H54 (cell line): ENCODE results near the gene C19orf44.
"Not testable (repeated sequence)": the region's sequence is repeated elsewhere in the genome, so short reads cannot be mapped to it uniquely, and the experiment has no call there.

Experiments
- DNase-seq: peaks from one replicate; pipeline ENCODE4 v3.0.0; 2011; ENCODE audit warnings: low spot score, mixed read lengths; ENCODE audit not compliant: insufficient read length
- FAIRE-seq: peaks from 3 replicates; lab custom pipeline; 2011; peaks lifted over from hg19 to GRCh38; lab: Jason Lieb, UNC
- POLR2A ChIP-seq: IDR thresholded peaks from 2 replicates; pipeline ENCODE4 v1.6.1; 2011; ENCODE audit warnings: low read depth, mild to moderate bottlenecking, low read length

C19orf44 gene

DNA sequence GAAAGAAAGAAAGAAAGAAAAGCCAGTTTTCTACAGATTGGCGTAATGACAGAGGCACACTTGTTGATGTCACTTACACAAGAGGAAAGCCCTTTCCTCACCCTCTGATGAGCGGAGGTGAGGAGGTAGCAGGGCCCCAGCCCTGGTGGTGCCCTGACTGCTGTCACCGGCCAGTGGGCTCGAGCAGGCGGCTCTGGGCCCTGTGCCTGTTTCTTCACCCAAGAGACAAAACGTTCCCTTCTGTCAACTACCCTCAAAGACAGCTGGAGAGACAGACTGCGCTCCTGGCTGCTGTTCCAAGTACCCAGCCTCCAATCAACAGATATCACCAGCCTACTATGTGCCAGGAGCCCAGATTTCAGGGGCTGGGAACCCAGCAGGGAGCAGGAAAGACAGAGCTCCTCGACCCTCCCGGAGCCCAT lies 34.6 kb upstream of the C19orf44 start:
- no peak for TF ChIP-seq POLR2A
- FAIRE-seq (no peak), DNase-seq (no peak)

DNA sequence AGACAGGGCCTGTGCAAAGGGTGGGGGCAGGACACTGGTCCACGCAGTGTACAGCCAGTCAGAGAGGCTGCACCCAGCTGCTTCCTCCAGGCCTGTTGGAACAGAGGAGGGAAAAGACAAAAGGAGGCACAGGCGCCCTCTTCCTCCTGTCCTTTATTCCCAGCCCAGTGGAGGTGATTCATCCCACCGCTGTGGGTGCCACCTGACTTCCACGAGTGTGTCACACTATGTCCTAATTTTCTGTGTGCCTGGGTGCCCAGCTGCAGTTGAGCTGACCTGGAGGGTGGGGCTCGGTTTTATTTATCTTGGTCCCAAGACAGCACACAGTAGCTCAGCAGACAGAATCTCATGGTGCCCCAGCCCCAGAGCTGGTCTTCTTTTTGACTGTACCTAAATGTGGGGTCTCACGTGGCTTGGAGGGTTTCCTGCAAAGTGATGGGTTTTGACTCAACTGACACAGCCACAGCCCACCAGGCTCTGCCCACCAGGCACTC lies 33.4 kb upstream of the C19orf44 start:
- FAIRE-seq (peak; percentile 66), DNase-seq (peak; percentile 91)
- TF ChIP-seq POLR2A, result no peak

DNA sequence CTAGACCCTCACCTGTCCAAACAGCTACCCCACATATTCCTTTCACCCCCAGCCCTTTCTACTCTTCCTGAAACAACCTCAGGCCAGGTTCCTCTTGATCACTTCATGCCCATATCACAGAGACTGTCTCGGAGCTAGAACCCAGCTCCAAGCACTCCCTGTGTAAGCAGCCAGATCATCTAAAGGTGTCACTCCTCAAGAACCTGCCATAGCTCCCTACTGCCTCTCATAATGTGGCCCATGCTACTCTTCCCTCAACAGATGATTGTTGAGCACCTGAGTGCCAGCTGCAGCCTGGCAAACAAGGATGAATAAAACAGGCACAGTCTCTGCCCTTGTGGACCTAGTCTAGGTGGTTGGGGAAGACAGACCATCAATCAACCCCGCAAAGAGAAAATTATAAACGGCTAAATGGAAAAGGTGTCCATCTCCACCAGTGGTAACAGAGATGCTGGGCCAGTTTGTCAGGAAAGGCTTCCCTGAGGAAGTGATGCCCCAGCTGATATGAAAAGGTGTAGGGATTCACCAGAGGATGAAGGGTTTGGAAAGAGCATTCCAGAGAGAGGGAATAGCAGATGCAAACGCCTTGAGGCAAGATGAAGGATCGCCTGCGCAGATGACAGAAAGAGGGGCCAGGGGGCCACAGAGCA lies 32.7 kb upstream of the C19orf44 start:
- no peak for DNase-seq
- no peak for TF ChIP-seq POLR2A
- no peak for FAIRE-seq

GRCh38 chr19:16463991-16464575 lies 32.1 kb upstream of the C19orf44 start:
- DNase-seq, result no peak
- TF ChIP-seq POLR2A, result no peak
- FAIRE-seq, result no peak

DNA sequence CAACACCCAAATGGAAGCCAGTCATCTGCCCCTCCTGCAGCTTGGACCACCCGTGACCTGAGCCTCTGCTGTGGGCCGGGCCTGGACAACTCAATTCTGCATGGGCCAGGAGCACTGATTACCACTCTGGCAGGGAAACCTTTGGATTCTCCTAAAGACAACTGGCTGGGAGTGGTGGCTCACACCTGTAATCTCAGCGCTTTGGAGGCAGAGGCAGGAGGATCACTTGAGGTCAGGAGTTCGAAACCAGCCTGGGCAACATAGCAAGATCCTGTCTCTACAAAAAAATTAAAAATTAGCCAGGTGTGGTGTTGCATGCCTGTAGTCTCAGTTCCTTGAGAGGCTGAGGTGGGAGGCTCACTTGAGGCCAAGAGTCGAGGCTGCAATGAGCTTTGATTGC lies 31.0 kb upstream of the C19orf44 start:
- no peak for DNase-seq
- FAIRE-seq, result no peak
- TF ChIP-seq POLR2A, result no peak

DNA sequence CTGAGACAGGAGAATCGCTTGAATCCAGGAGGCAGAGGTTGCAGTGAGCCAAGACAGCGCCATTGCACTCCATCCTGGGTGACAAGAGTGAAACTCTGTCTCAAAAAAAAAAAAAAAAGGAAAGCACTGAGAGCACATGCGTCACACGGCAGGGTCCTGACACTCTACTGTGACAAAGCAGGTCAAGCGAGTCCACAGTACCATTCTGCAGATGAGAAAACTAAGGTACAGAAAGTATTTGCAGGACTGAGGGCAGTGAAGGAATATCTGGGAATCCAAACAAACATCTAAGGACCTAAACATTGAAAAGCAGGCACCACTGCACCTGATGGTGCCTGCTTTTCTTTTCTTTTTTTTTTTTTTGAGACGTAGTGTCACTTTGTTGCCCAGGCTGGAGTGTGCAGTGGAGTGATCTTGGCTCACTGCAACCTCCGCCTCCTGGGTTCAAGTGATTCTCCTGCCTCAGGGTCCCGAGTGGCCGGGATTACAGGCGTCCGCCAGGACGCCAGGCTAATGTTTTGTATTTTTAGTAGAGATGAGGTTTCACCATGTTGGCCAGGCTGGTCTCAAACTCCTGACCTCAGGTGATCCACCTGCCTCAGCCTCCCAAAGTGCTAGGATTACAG lies 29.3 kb upstream of the C19orf44 start:
- not testable (repeated sequence) for FAIRE-seq

DNA sequence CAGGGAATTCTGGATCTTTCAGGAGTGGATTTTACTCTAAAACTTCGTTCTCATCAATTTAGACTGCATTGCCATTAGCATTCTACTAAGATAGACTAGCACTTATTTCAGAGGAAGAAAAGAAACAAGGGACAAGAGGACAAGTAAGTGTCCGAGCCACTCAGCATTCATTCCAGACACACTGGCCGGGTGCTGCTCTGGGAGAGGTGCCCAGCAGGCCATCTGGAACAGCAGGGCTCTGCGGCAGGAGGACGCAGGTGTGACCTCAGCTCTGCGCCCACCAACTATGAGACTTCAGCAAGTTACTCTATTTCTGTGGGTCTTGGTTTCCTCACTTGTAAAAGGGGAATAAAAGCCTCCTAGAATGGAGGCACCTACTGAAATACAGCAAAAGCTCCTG lies 28.6 kb upstream of the C19orf44 start:
- FAIRE-seq (no peak), DNase-seq (no peak)
- TF ChIP-seq POLR2A, result no peak

More for the DNA sequence above, 29.3 kb upstream of the C19orf44 start:
- DNase-seq, result not testable (repeated sequence)

- no peak for FAIRE-seq
- DNase-seq, result no peak
- TF ChIP-seq POLR2A, result no peak
Measured at GRCh38 chr19:16470541-16470910, 25.7 kb upstream of the C19orf44 start.

DNA sequence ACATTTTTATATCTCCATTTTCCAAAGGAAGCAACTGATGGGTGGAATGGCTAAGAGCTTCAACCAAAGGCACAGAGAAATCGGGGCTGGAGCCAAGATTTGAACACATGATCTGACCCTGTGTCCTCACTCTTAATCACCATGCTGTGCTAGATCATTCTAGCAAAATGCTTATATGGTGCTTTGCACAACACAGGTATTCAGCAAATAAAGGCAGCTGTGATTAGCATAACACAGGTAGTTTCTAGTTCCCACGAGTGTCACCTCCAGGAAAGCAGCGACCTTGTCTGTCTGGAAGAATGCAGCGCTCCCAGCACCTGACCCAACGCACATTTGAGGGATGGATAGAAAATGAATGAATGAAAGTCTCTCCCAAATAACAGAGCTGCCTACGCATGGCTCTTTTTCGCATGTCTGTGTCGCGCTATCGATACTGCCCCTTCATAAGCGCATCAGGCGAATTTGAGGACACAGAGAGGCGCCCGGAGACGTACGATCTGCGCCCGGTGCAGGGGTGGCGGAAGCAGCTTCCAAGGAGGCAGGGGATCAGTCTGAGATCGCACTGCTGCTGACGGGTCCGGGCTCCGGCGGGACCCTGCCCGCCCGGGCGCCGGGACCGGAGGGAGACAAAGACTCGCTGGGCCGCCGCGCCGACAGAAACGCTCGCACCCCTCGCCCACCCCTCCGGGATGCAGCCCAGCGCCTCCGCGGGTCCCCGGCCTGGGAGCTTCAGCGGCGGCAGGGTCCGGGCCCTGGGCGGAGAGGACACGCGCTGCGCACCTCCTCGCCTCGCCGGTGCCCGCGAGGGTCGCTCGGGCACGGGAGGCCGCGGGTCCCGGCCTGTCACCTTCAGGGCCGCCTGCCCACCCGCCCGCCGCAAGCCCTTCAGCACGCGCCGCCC lies 25.0 kb upstream of the C19orf44 start:
- no peak for TF ChIP-seq POLR2A
- FAIRE-seq, result peak; percentile 20
- DNase-seq, result no peak

DNA sequence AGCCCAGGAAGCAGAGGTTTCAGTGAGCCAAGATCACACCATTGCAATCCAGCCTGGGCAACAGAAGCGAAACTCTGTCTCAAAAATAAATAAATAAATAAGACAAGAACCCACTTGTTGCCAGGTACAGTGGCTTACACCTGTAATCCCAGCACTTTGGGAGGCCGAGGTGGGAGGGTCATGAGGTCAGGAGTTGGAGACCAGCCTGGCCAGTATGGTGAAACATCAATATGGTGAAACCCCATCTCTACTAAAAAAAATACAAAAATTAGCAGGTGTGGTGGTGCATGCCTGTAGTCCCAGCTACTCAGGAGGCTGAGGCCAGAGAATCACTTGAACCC lies 23.7 kb upstream of the C19orf44 start:
- FAIRE-seq, DNase-seq: not testable (repeated sequence)

DNA sequence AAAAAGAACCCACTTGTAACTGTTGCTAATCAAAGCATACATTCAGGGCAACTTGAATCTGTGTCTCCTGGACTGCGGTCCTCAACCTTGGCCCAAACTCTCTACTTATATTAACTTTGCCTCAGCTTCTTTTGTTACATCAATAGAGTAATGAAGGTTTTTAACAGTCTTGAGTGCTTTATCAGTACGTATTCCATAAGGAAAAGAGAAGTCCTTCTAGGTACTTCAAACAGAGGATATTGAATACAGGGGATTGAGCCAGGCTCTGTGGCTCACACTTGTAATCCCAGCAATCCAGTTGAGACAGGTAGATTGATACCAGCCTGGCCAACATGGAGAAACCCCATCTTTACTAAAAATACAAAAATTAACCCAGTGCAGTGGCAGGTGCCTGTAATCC lies 23.2 kb upstream of the C19orf44 start:
- DNase-seq, result no peak
- TF ChIP-seq POLR2A, result no peak
- no peak for FAIRE-seq

- TF ChIP-seq POLR2A, result no peak
- DNase-seq, result no peak
- no peak for FAIRE-seq
Measured at GRCh38 chr19:16473875-16474392, 22.3 kb upstream of the C19orf44 start.

GRCh38 chr19:16476401-16476800 lies 19.8 kb upstream of the C19orf44 start:
- TF ChIP-seq POLR2A, result no peak
- FAIRE-seq, result no peak
- no peak for DNase-seq

- TF ChIP-seq POLR2A, result no peak
- no peak for DNase-seq
- FAIRE-seq, result no peak
Measured at GRCh38 chr19:16477311-16477710, 18.9 kb upstream of the C19orf44 start.
